OCI-LY1 (cell line): ENCODE measurements around the gene BACH2.

Source experiments
- EZH2 ChIP-seq: fragments of 200-600 bp; sonication (generic), shearing (Covaris generic); IDR thresholded peaks from 2 replicates; pipeline ENCODE4 v1.8.0; 2017; ENCODE audit warnings: borderline replicate concordance, mixed run types, mild to moderate bottlenecking, antibody characterized with exemption, low read length, moderate library complexity, mixed read lengths
- TF ChIP-seq, protein P1 (sequence below): fragments of 200-600 bp; sonication (generic), shearing (Covaris generic); IDR thresholded peaks from 2 replicates; pipeline ENCODE4 v1.5.1; 2017; ENCODE audit warnings: mild to moderate bottlenecking, antibody characterized with exemption, low read length, moderate library complexity, mixed read lengths

DNA sequence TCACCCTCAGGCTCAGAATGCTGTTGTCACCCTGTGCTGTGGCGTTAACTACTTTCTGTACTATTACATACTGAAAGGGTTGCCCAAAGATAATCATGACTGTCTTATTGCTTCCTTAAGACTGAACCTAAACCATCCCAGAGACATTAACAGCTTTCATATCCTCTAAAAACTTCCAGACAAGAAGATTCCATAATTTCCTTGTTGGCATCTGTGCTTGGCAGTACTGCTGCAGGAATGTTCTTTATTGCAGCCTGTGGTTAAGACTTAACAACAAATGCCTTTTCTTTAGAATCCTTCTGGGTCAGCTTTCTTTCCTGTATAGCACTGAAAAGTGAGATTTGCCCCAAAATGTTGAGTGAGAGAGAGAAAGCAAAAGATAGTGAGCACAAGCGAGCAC is 292.7 kb downstream of the BACH2 start:
- TF ChIP-seq, protein P1, sequence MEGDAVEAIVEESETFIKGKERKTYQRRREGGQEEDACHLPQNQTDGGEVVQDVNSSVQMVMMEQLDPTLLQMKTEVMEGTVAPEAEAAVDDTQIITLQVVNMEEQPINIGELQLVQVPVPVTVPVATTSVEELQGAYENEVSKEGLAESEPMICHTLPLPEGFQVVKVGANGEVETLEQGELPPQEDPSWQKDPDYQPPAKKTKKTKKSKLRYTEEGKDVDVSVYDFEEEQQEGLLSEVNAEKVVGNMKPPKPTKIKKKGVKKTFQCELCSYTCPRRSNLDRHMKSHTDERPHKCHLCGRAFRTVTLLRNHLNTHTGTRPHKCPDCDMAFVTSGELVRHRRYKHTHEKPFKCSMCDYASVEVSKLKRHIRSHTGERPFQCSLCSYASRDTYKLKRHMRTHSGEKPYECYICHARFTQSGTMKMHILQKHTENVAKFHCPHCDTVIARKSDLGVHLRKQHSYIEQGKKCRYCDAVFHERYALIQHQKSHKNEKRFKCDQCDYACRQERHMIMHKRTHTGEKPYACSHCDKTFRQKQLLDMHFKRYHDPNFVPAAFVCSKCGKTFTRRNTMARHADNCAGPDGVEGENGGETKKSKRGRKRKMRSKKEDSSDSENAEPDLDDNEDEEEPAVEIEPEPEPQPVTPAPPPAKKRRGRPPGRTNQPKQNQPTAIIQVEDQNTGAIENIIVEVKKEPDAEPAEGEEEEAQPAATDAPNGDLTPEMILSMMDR: no peak
- no peak for TF ChIP-seq EZH2
